GM19035 (cell line): ENCODE results near the gene SF3B6.
A peak's percentile ranks its signal among the peaks of the same experiment; 100 is the strongest.
"Not testable (repeated sequence)": the region's sequence is repeated elsewhere in the genome, so short reads cannot be mapped to it uniquely, and the experiment has no call there.

Experiments used
- ATAC-seq: cut with Tn5 transposase; IDR thresholded peaks from one replicate; pipeline ENCODE4 v1.9.1; 2021; ENCODE audit not compliant: unreplicated experiment

SF3B6 gene

GRCh38 chr2:24095171-24095677 is 19.1 kb upstream of the SF3B6 start:
- not testable (repeated sequence) for ATAC-seq

GRCh38 chr2:24093270-24093669 is 17.1 kb upstream of the SF3B6 start:
- not testable (repeated sequence) for ATAC-seq

- no peak for ATAC-seq
These were observed 12.8 kb upstream of the SF3B6 start for GRCh38 chr2:24088821-24089359.

- no peak for ATAC-seq
These were observed 10.9 kb upstream of the SF3B6 start for GRCh38 chr2:24087032-24087431.

- ATAC-seq: no peak
These were observed 10.1 kb upstream of the SF3B6 start for GRCh38 chr2:24086241-24086640.

- ATAC-seq: no peak
These were observed 9.0 kb upstream of the SF3B6 start for GRCh38 chr2:24085200-24085489.

- ATAC-seq: peak; percentile 85
These were observed 8.5 kb upstream of the SF3B6 start, which contains the start of gene TP53I3 for GRCh38 chr2:24084386-24085199. TP53I3 (minus strand) TSS chr2:24084834; CDS start chr2:24084326, 508 bp downstream.

GRCh38 chr2:24083567-24084385 is 7.7 kb upstream of the SF3B6 start:
- ATAC-seq: peak; percentile 68

- ATAC-seq: no peak
These were observed 6.9 kb upstream of the SF3B6 start for GRCh38 chr2:24082787-24083566.

- no peak for ATAC-seq
These were observed 4.6 kb upstream of the SF3B6 start for GRCh38 chr2:24080701-24081100.

GRCh38 chr2:24077879-24078278 is 1.8 kb upstream of the SF3B6 start:
- no peak for ATAC-seq

- ATAC-seq: no peak
These were observed 1.4 kb upstream of the SF3B6 start for GRCh38 chr2:24077535-24077877.

GRCh38 chr2:24076849-24077534 is 866 bp upstream of the SF3B6 start:
- no peak for ATAC-seq

- no peak for ATAC-seq
These were observed 867 bp downstream of the SF3B6 start for GRCh38 chr2:24075259-24075658.

GRCh38 chr2:24073816-24074215 is 2.3 kb downstream of the SF3B6 start:
- ATAC-seq: no peak

- no peak for ATAC-seq
These were observed 3.9 kb downstream of the SF3B6 start for GRCh38 chr2:24072259-24072658.

GRCh38 chr2:24065341-24065740 is 10.8 kb downstream of the SF3B6 start:
- ATAC-seq: no peak

GRCh38 chr2:24058564-24059271 is 17.4 kb downstream of the SF3B6 start:
- ATAC-seq: no peak

GRCh38 chr2:24055750-24056149 is 20.4 kb downstream of the SF3B6 start:
- ATAC-seq: no peak
